SK-N-MC (cell line): Measurements from ENCODE around the gene PODXL2.

Experiments used
- DNase-seq: peaks from one replicate; pipeline ENCODE4 v3.0.0-alpha.2; 2011; ENCODE audit warnings: low read depth, low spot score
- H3K27ac ChIP-seq: fragments of 200-600 bp; sonication (generic); 2 replicates; pipeline ENCODE4 v1.5.1; 2016; ENCODE audit warnings: mixed run types
- H3K36me3 ChIP-seq: fragments of 200-600 bp; sonication (generic); 2 replicates; pipeline ENCODE4 v1.6.1; 2017; ENCODE audit warnings: antibody characterized with exemption, low read length, mixed read lengths; ENCODE audit not compliant: insufficient read depth
- H3K4me3 ChIP-seq: fragments of 200-600 bp; sonication (generic); 2 replicates; pipeline ENCODE4 v1.5.1; 2016
- H3K9ac ChIP-seq: fragments of 200-600 bp; sonication (generic); 2 replicates; pipeline ENCODE4 v1.8.0; 2017; ENCODE audit warnings: mixed run types, mixed read lengths; ENCODE audit not compliant: insufficient read length
- H3K9me3 ChIP-seq: fragments of 200-600 bp; sonication (generic); 2 replicates; pipeline ENCODE4 v1.6.1; 2017; ENCODE audit warnings: low read depth, mild to moderate bottlenecking, antibody characterized with exemption, low read length, moderate library complexity, mixed read lengths
- EZH2 ChIP-seq: fragments of 200-600 bp; sonication (generic); IDR thresholded peaks from one replicate; pipeline ENCODE4 v1.6.1; 2017; ENCODE audit warnings: antibody characterized with exemption
- FOXP2 ChIP-seq: optimal IDR thresholded peaks from 2 replicates; pipeline ENCODE3; 2011; ENCODE audit warnings: mild to moderate bottlenecking, moderate library complexity; ENCODE audit not compliant: insufficient read depth; ENCODE audit errors: extremely low read length, control extremely low read depth
- POLR2AphosphoS5 ChIP-seq: IDR thresholded peaks from 2 replicates; pipeline ENCODE4 v1.6.1; 2012; ENCODE audit warnings: mild to moderate bottlenecking, low read depth, low read length, borderline replicate concordance

Gene PODXL2

GRCh38 chr3:127644641-127645370 lies 15.8 kb downstream of the PODXL2 start:
- H3K4me3 ChIP-seq, result no peak overlapping the region
- peaks cover 33% of the 10 kb centered on the region for H3K36me3 ChIP-seq
- no peaks in the 10 kb centered on the region for H3K9me3 ChIP-seq
- no peak overlapping the region for H3K9ac ChIP-seq
- TF ChIP-seq FOXP2 (no peak), EZH2 (no peak), POLR2AphosphoS5 (no peak)
- no peak for DNase-seq
- no peak overlapping the region for H3K27ac ChIP-seq

DNA sequence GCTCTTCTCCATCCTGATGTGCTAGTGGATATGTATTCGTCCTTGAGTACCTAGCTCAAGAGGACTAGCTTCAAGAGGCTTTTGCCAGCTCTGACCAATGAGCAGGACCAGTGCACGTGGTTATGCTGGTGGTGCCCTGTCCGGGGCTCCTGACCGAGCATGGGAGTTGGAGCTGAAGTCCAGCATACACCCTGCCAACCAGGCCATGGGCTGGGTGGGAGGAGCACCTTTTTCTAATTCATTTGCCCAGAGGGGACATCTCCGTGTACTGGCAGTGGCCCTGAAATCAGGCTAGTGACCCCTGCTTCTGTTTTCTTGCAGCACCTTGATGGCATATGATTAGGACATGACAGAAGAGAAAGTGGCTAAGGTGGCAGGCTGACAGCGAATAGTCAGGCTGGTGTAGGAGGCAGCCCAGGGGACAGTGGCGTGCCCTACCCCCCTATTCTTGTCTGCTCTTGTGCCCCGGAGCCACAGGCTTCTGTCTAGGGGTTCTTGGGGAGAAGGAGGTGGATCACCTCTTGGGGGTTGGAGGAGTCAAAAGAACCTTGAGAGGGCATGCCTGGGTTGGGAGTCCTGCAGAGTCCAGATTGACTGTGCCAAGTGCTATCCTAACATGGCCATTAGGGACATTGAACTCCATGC lies 16.5 kb downstream of the PODXL2 start:
- Histone ChIP-seq H3K9ac (no peak overlapping the region), H3K27ac (no peak overlapping the region), H3K4me3 (no peak overlapping the region), H3K36me3 (peaks cover 30% of the 10 kb centered on the region), H3K9me3 (no peaks in the 10 kb centered on the region)
- no peak for DNase-seq
- TF ChIP-seq POLR2AphosphoS5, result no peak
- no peak for TF ChIP-seq EZH2
- TF ChIP-seq FOXP2, result no peak

GRCh38 chr3:127646501-127647046 lies 17.6 kb downstream of the PODXL2 start:
- TF ChIP-seq POLR2AphosphoS5, result no peak
- no peak for TF ChIP-seq FOXP2
- no peak for TF ChIP-seq EZH2
- H3K4me3 ChIP-seq, result no peak overlapping the region
- H3K9me3 ChIP-seq, result no peaks in the 10 kb centered on the region
- no peak overlapping the region for H3K27ac ChIP-seq
- H3K36me3 ChIP-seq, result peaks cover 30% of the 10 kb centered on the region
- DNase-seq, result no peak
- no peak overlapping the region for H3K9ac ChIP-seq

DNA sequence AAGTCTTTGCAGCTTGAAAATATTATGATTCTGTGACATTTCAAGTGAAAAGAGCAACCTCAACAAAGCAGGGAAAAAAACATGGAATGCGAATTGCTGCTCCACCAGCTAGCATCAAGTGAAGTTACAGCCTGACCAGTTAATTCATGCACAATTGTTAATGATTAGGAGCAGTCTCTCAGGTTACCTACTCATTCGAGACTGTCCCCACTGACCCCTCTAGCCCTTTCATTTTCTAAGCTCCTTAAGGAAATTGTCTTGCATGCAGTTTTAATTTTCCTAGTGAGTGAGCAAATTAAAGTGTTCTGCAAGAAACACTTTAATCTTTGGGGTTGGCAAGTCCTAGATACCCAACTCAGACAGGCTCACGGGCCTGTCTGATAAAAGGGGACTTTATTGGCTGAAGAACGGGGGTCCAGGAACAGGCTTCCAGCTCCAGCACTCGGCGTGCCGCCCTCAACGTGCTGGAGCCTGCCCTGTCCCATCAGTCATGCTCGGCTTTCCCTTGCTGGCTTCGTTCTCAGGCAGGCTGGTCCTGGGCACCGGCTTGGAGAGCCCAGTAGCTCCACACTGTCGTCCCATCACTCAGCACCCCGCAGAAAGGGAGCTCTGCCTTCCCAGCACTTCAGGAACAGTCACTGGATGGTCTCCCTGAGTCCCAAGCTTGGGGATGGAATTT lies 18.3 kb downstream of the PODXL2 start:
- Histone ChIP-seq H3K9ac (no peak overlapping the region), H3K36me3 (peaks cover 30% of the 10 kb centered on the region), H3K27ac (no peak overlapping the region), H3K9me3 (no peaks in the 10 kb centered on the region), H3K4me3 (no peak overlapping the region)
- DNase-seq, result no peak
- no peak for TF ChIP-seq EZH2

DNA sequence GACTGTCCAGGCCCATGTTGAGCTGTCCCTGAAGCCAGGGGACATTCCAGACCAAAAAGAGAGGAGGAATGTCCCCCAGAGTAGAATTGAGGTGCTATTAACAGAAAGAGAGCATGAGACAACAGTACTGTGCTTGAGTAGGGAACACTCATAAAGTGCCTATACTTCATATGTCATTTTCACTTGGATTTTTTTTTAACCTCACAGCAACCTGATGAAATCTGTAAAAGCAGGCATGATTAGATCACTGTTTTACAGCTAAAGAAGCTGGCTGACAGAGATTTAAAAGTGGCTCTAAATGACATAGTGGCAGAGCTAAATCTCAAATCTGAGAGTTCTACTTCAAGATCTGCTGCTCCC lies 18.8 kb downstream of the PODXL2 start:
- TF ChIP-seq EZH2, result no peak
- no peak for TF ChIP-seq FOXP2
- no peak for TF ChIP-seq POLR2AphosphoS5
- DNase-seq, result no peak
- peaks cover 28% of the 10 kb centered on the region for H3K36me3 ChIP-seq
- no peak overlapping the region for H3K27ac ChIP-seq
- H3K4me3 ChIP-seq, result no peak overlapping the region
- no peaks in the 10 kb centered on the region for H3K9me3 ChIP-seq
- no peak overlapping the region for H3K9ac ChIP-seq

DNA sequence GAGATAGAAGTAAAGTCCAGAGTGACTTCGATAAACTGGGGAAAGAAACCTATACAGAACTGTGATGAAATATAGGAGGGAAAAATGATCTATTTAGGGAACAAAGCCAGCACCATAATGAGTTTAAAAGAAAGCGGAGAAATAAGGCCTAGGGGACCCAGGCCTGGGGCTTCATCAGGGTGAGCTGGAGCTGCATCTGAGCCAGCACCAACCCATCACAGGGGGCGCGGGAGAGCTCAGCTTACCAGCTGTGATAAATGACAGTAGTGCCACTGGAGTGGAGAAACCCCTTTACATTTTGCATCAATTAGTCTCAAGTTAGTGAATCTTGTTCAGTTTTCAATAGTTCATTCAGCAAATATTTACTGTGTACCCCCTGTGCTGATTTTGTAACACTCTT lies 21.3 kb downstream of the PODXL2 start:
- no peak for DNase-seq
- H3K9ac ChIP-seq, result no peak overlapping the region
- no peak overlapping the region for H3K27ac ChIP-seq
- H3K4me3 ChIP-seq, result no peak overlapping the region
- no peaks in the 10 kb centered on the region for H3K9me3 ChIP-seq
- TF ChIP-seq FOXP2 (no peak), POLR2AphosphoS5 (no peak), EZH2 (no peak)
- peaks cover 12% of the 10 kb centered on the region for H3K36me3 ChIP-seq

DNA sequence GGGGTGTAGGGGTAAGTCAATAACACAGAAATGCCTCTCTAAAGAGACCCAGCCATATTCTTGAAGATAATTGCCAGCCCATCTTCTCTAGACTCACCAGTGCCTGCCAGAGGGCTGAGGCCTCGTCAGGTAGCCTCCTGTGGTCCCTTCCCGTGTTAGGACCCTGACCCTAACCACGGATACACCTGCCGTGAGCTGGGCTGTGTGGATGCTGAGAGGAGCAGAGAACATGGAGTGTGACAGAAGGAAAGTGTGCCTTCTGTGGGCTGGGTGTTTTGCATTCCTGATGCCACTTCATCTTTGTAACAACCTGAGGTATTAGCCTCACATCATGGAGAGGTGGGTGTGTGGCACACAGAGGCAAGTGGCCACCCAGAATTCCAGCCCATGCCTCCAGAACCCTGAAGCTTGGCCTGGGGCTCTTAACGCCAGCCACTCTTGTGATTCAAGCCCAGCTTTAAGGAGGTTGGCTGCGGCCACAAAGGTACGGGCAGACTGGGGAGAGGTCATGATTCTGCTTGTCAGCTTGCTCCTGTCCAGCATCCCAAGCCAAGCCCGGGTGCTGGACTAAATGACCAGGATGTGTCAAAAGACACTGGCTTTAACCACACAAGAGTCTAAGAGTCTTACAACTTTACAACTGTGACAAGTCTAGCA lies 22.7 kb downstream of the PODXL2 start:
- no peak overlapping the region for H3K9ac ChIP-seq
- TF ChIP-seq FOXP2 (no peak), POLR2AphosphoS5 (no peak), EZH2 (no peak)
- no peak overlapping the region for H3K4me3 ChIP-seq
- H3K9me3 ChIP-seq, result no peaks in the 10 kb centered on the region
- H3K27ac ChIP-seq, result no peak overlapping the region
- no peak for DNase-seq
- H3K36me3 ChIP-seq, result peaks cover 1% of the 10 kb centered on the region; the same call in 1 of the 2 replicates
